ENCODE data around the gene GEMIN8. TPM values are rescaled to one million over a fixed set of nuclear protein-coding genes. Genes with fewer than 3 reads are reported as not detected.
A peak's percentile ranks its signal among the peaks of the same experiment; 100 is the strongest.

GEMIN8 gene
- total and polyA plus RNA-seq, 2 experiments from 2014 or later: 12.4 to 15.8 TPM

- Histone ChIP-seq H4K20me1 (ENCODE audit: insufficient read depth, poor library complexity, severe bottlenecking) (no peaks in the 10 kb centered on the region), H3K27ac (no peak overlapping the region), H3K9me3 (ENCODE audit: low read depth) (no peaks in the 10 kb centered on the region), H3K79me2 (no peaks in the 10 kb centered on the region), H3K36me3 (replicated peaks; ENCODE audit: insufficient read depth, low read depth) (no peaks in the 10 kb centered on the region), H2AFZ (no peak overlapping the region), H3K4me3 (no peak overlapping the region), H3K4me1 (ENCODE audit: insufficient read depth) (no peaks in the 10 kb centered on the region), H3K27me3 (no peaks in the 10 kb centered on the region), H3K9me2 (replicated peaks; ENCODE audit: insufficient read depth) (no peaks in the 10 kb centered on the region), H3K4me2 (no peak overlapping the region)
- no peak for DNase-seq (ENCODE audit: low spot score)
- no peak for TF ChIP-seq EZH2 (IDR thresholded peaks at IDR 0.05; ENCODE audit: borderline replicate concordance)
- no peak for TF ChIP-seq EZH2phosphoT487 (IDR thresholded peaks at IDR 0.05; ENCODE audit: low read depth, severe bottlenecking, unreplicated experiment)
- no peak for TF ChIP-seq CTCF (IDR thresholded peaks at IDR 0.05; ENCODE audit: poor library complexity)
- 73% methylated on average over 1 of the region's 1 CpG for WGBS (ENCODE audit: low lambda C conversion rate, missing lambda C conversion rate)
Measured at GRCh38 chrX:14062524-14062923, 32.8 kb upstream of the GEMIN8 start.

- no peaks in the 10 kb centered on the region for H3K9me3 ChIP-seq (ENCODE audit: low read depth)
- H3K27ac ChIP-seq: no peak overlapping the region
- H3K36me3 ChIP-seq (replicated peaks; ENCODE audit: insufficient read depth, low read depth): no peaks in the 10 kb centered on the region
- H2AFZ ChIP-seq: no peak overlapping the region
- no peak for TF ChIP-seq CTCF (IDR thresholded peaks at IDR 0.05; ENCODE audit: poor library complexity)
- no peak for TF ChIP-seq EZH2 (IDR thresholded peaks at IDR 0.05; ENCODE audit: borderline replicate concordance)
- no peak for TF ChIP-seq EZH2phosphoT487 (IDR thresholded peaks at IDR 0.05; ENCODE audit: low read depth, severe bottlenecking, unreplicated experiment)
- WGBS (ENCODE audit: low lambda C conversion rate, missing lambda C conversion rate): 42% methylated on average over 1 of the region's 1 CpG
- DNase-seq (ENCODE audit: low spot score): no peak
- no peaks in the 10 kb centered on the region for H3K79me2 ChIP-seq
- no peaks in the 10 kb centered on the region for H3K27me3 ChIP-seq
- no peak overlapping the region for H3K4me2 ChIP-seq
- no peak overlapping the region for H3K4me3 ChIP-seq
- no peaks in the 10 kb centered on the region for H3K4me1 ChIP-seq (ENCODE audit: insufficient read depth)
- H3K9me2 ChIP-seq (replicated peaks; ENCODE audit: insufficient read depth): no peaks in the 10 kb centered on the region
- H4K20me1 ChIP-seq (ENCODE audit: insufficient read depth, poor library complexity, severe bottlenecking): no peaks in the 10 kb centered on the region
Measured at GRCh38 chrX:14056206-14056605, 26.5 kb upstream of the GEMIN8 start.

GRCh38 chrX:14051416-14051815 lies 21.7 kb upstream of the GEMIN8 start:
- H3K27ac ChIP-seq: no peak overlapping the region
- no peak overlapping the region for H2AFZ ChIP-seq
- no peaks in the 10 kb centered on the region for H3K27me3 ChIP-seq
- no peak overlapping the region for H3K4me3 ChIP-seq
- H3K4me2 ChIP-seq: no peak overlapping the region
- no peaks in the 10 kb centered on the region for H3K36me3 ChIP-seq (replicated peaks; ENCODE audit: insufficient read depth, low read depth)
- no peaks in the 10 kb centered on the region for H3K9me2 ChIP-seq (replicated peaks; ENCODE audit: insufficient read depth)
- no peaks in the 10 kb centered on the region for H3K4me1 ChIP-seq (ENCODE audit: insufficient read depth)
- no peaks in the 10 kb centered on the region for H4K20me1 ChIP-seq (ENCODE audit: insufficient read depth, poor library complexity, severe bottlenecking)
- DNase-seq (ENCODE audit: low spot score): no peak
- TF ChIP-seq EZH2 (IDR thresholded peaks at IDR 0.05; ENCODE audit: borderline replicate concordance) (no peak), CTCF (IDR thresholded peaks at IDR 0.05; ENCODE audit: poor library complexity) (peak; percentile 17), EZH2phosphoT487 (IDR thresholded peaks at IDR 0.05; ENCODE audit: low read depth, severe bottlenecking, unreplicated experiment) (no peak)
- no peaks in the 10 kb centered on the region for H3K79me2 ChIP-seq
- no peaks in the 10 kb centered on the region for H3K9me3 ChIP-seq (ENCODE audit: low read depth)
- 77% methylated on average over 5 of the region's 5 CpGs for WGBS (ENCODE audit: low lambda C conversion rate, missing lambda C conversion rate)

- no peak overlapping the region for H3K4me3 ChIP-seq
- TF ChIP-seq EZH2phosphoT487 (IDR thresholded peaks at IDR 0.05; ENCODE audit: low read depth, severe bottlenecking, unreplicated experiment) (no peak), EZH2 (IDR thresholded peaks at IDR 0.05; ENCODE audit: borderline replicate concordance) (no peak), CTCF (IDR thresholded peaks at IDR 0.05; ENCODE audit: poor library complexity) (no peak)
- H3K9me3 ChIP-seq (ENCODE audit: low read depth): no peaks in the 10 kb centered on the region
- no peak overlapping the region for H3K27ac ChIP-seq
- WGBS (ENCODE audit: low lambda C conversion rate, missing lambda C conversion rate): 50% methylated on average over 1 of the region's 1 CpG
- H3K4me2 ChIP-seq: no peak overlapping the region
- H3K36me3 ChIP-seq (replicated peaks; ENCODE audit: insufficient read depth, low read depth): no peaks in the 10 kb centered on the region
- no peaks in the 10 kb centered on the region for H4K20me1 ChIP-seq (ENCODE audit: insufficient read depth, poor library complexity, severe bottlenecking)
- H2AFZ ChIP-seq: no peak overlapping the region
- H3K79me2 ChIP-seq: no peaks in the 10 kb centered on the region
- no peak for DNase-seq (ENCODE audit: low spot score)
- no peaks in the 10 kb centered on the region for H3K4me1 ChIP-seq (ENCODE audit: insufficient read depth)
- H3K27me3 ChIP-seq: no peaks in the 10 kb centered on the region
- H3K9me2 ChIP-seq (replicated peaks; ENCODE audit: insufficient read depth): no peaks in the 10 kb centered on the region
Measured at GRCh38 chrX:14050709-14051108, 21.0 kb upstream of the GEMIN8 start.

Measured in hepatocyte (in vitro differentiated cells).